Epithelial cell of proximal tubule (primary cell): ENCODE results near the gene SNRNP40. TPM values are rescaled to one million over a fixed set of nuclear protein-coding genes. Genes with fewer than 3 reads are reported as not detected.

Source experiments
- DNase-seq: peaks from one replicate; pipeline ENCODE4 v3.0.0-alpha.2; 2011; ENCODE audit warnings: low read depth
- H3K4me3 ChIP-seq: 2 replicates; pipeline ENCODE4 v1.5.1; 2011; ENCODE audit warnings: low read depth, mild to moderate bottlenecking, low read length
- CTCF ChIP-seq: conservative IDR thresholded peaks from 2 replicates; pipeline ENCODE4 v1.5.1; 2012; ENCODE audit warnings: low read depth, mild to moderate bottlenecking, low read length
- total RNA-seq: library from RNA; depleted of rRNA; stranded (reverse); fragments of >200 nt; gene quantifications from 2 replicates; pipeline ENCODE4 v1.2.3, GENCODE V29; 2015

The SNRNP40 gene
- total RNA-seq, 1 donor from 2014 or later, result 67.9 TPM

- no peak for DNase-seq
- TF ChIP-seq CTCF, result no peak
- no peak overlapping the region for H3K4me3 ChIP-seq
These were observed 74.4 kb downstream of the SNRNP40 start for GRCh38 chr1:31222176-31222575.

GRCh38 chr1:31221072-31221471 lies 75.5 kb downstream of the SNRNP40 start:
- no peak overlapping the region for H3K4me3 ChIP-seq
- TF ChIP-seq CTCF, result no peak
- no peak for DNase-seq

GRCh38 chr1:31219489-31219888 lies 77.1 kb downstream of the SNRNP40 start:
- H3K4me3 ChIP-seq, result no peak overlapping the region
- no peak for TF ChIP-seq CTCF
- DNase-seq, result no peak

- H3K4me3 ChIP-seq, result no peak overlapping the region
- no peak for DNase-seq
- TF ChIP-seq CTCF, result no peak
These were observed 77.9 kb downstream of the SNRNP40 start for GRCh38 chr1:31218705-31219104.

- TF ChIP-seq CTCF, result no peak
- DNase-seq, result no peak
- no peak overlapping the region for H3K4me3 ChIP-seq
These were observed 80.6 kb downstream of the SNRNP40 start for GRCh38 chr1:31216016-31216415.

- no peak overlapping the region for H3K4me3 ChIP-seq
- no peak for TF ChIP-seq CTCF
- DNase-seq, result no peak
These were observed 81.5 kb downstream of the SNRNP40 start for GRCh38 chr1:31215065-31215570.

- peak; percentile 17 for TF ChIP-seq CTCF
- no peak overlapping the region for H3K4me3 ChIP-seq
- DNase-seq, result no peak
These were observed 82.1 kb downstream of the SNRNP40 start for GRCh38 chr1:31214316-31215064.
